Body of pancreas (tissue), 4 donors: ENCODE measurements around the gene CDKAL1. TPM values are rescaled to one million over a fixed set of nuclear protein-coding genes. Genes with fewer than 3 reads are reported as not detected.

Source experiments
- ATAC-seq: fragments of 150-250 bp; one replicate; pipeline ENCODE4 v1.9.1; 2016
- DNase-seq, 4 donors: peaks; one replicate each; pipeline ENCODE4 v3.0.0-alpha.2; 2019
- H3K27ac ChIP-seq, 4 donors: fragments of 200-600 bp; sonication (generic); 1 replicate in 3 of 4; 2 replicates in 1 of 4; pipeline versions ENCODE4 v1.5.1 to v1.6.1; 2016 to 2019; ENCODE audit warnings: mild to moderate bottlenecking in 1 of 4, mixed read lengths in 1 of 4, moderate library complexity in 1 of 4
- H3K27me3 ChIP-seq, 2 donors: fragments of 200-600 bp; sonication (generic); one replicate each; pipeline ENCODE4 v1.6.0; 2016; ENCODE audit warnings: mild to moderate bottlenecking in 1 of 2
- H3K36me3 ChIP-seq, 2 donors: fragments of 200-600 bp; sonication (generic); replicated peaks in 1 of 2; 2 replicates each; pipeline ENCODE4 v1.5.1; 2016; ENCODE audit warnings: low read depth in 2 of 2; ENCODE audit not compliant: insufficient read depth in 1 of 2
- H3K4me1 ChIP-seq: fragments of 200-600 bp; sonication (generic); one replicate; pipeline ENCODE4 v1.6.0; 2016
- H3K4me3 ChIP-seq, 2 donors: fragments of 200-600 bp; sonication (generic); 1 replicate in 1 of 2; 2 replicates in 1 of 2; pipeline ENCODE4 v1.5.1; 2016 to 2019
- H3K9me3 ChIP-seq, 3 donors: fragments of 200-600 bp; sonication (generic); 1 replicate in 2 of 3; 2 replicates in 1 of 3; pipeline ENCODE4 v1.5.1; 2016
- POLR2A ChIP-seq, 3 donors: fragments of 450-650 bp; IDR thresholded peaks; one replicate each; pipeline ENCODE4 v1.6.1; 2016; ENCODE audit warnings: antibody characterized with exemption in 3 of 3, mild to moderate bottlenecking in 2 of 3
- WGBS, 2 donors: methylation state at CpG; one replicate each; pipeline ENCODE4 v1.1.5; 2017; 5-methylcytosine and 5-hydroxymethylcytosine counted together
- intact Hi-C: fragments of 100-400 bp; cut with DNase I; formaldehyde crosslinking; loops from one replicate; pipeline ENCODE4 v1.15.1; 2023
- total RNA-seq, 2 donors: library from RNA; depleted of rRNA; stranded (reverse); fragments of >200 nt; gene quantifications; one replicate each; pipeline ENCODE4 v1.1.0, GENCODE V29; 2016
- TF ChIP-seq, protein P1 (sequence below), 7 experiments: fragments of 450-650 bp in 4 of 7; fragments of 200-600 bp in 3 of 7; sonication (generic) in 3 of 7; IDR thresholded peaks; one replicate each; pipeline ENCODE4 v1.5.1; 2016 to 2019; ENCODE audit warnings: antibody characterized with exemption in 7 of 7

Gene CDKAL1
- total RNA-seq, 2 donors from 2014 or later: 16.3 to 18.1 TPM

DNA sequence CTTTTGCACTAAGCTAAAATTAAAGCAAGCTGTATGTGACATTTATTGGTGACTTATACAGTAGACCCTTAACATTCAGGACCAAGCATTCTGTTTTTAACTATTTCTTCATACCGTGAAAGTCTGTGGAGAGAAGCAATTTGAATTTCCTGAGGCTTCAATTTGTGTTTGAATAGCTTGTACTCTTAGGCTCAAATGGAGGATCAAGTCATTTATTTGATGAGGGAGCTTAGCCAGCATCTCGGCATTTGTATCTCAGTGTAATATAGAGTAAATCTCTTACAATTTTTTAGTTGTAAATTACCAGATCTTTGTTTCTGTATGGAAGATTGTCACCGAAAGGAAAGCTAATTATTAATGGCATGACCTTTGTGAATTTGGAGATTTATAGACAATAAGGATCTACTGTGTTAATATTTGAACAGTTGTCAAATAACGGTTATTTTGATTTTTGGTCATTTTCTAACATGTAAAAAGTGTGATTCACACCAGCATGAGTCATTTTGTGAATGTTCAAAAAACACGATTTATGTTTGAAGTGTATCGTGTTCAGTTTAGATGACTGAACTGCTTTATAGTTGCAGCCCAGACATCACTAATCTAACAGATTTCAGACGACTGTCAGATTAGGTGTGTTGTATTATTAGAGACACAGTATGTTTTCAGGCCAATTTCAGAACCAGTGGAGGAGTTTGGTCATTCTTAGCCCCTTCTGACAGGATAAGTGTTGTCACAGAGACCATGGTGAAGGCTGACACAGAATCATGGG, 332.9 kb downstream of the CDKAL1 start:
- H3K27me3 ChIP-seq: no peaks in the 10 kb centered on the region
- DNase-seq (no peak), ATAC-seq (no peak)
- H3K36me3 ChIP-seq: no peaks in the 10 kb centered on the region
- no peaks in the 10 kb centered on the region for H3K9me3 ChIP-seq
- H3K4me1 ChIP-seq: peaks cover 32% of the 10 kb centered on the region
- WGBS, 2 donors: 61 to 62% methylated on average over 7 of the region's 7 CpGs
- no peak overlapping the region for H3K27ac ChIP-seq
- TF ChIP-seq, protein P1, sequence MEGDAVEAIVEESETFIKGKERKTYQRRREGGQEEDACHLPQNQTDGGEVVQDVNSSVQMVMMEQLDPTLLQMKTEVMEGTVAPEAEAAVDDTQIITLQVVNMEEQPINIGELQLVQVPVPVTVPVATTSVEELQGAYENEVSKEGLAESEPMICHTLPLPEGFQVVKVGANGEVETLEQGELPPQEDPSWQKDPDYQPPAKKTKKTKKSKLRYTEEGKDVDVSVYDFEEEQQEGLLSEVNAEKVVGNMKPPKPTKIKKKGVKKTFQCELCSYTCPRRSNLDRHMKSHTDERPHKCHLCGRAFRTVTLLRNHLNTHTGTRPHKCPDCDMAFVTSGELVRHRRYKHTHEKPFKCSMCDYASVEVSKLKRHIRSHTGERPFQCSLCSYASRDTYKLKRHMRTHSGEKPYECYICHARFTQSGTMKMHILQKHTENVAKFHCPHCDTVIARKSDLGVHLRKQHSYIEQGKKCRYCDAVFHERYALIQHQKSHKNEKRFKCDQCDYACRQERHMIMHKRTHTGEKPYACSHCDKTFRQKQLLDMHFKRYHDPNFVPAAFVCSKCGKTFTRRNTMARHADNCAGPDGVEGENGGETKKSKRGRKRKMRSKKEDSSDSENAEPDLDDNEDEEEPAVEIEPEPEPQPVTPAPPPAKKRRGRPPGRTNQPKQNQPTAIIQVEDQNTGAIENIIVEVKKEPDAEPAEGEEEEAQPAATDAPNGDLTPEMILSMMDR (IDR thresholded peaks at IDR 0.05): no peak
- TF ChIP-seq POLR2A (IDR thresholded peaks at IDR 0.05): no peak
- intact Hi-C loops: no loop called here
- no peak overlapping the region for H3K4me3 ChIP-seq

DNA sequence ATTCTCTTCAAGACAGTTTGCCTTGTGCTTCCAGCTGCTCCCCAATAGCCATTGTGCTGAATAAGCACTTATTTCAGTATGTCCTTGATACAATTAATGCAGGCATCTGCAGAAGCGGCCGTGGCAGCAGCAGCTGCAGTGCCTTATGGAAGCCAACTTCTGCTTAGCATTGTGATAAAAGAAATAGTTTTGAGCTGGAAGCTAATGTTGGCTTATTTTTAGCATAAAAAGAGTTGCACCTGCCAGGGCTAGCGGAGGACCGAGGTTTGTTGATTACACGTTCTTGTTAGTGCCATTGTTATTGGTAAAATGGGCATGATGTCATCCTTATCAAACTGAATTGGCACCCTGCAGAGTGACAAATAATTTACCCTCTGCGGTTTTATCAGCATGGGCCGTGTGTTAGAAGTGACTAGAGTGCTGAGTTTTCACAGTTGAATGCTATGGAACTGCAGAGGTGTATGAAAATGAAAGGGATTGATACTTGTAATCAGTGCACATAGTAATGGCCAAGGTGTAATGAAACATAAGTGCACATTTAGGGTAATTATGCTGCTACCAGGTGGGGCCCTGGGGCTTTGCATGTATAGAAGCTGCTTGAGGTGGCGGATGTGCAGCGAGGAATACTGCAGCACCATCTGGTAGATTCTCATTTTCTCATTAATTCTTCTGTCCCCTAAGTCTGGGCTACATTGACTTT, 334.3 kb downstream of the CDKAL1 start:
- WGBS, 2 donors: 26 to 42% methylated on average over 9 of the region's 9 CpGs
- ATAC-seq: peak; percentile 91
- intact Hi-C loops: no loop called here

GRCh38 chr6:20870021-20870420, 335.8 kb downstream of the CDKAL1 start:
- Histone ChIP-seq H3K27me3 (no peaks in the 10 kb centered on the region), H3K9me3 (no peaks in the 10 kb centered on the region), H3K36me3 (no peaks in the 10 kb centered on the region), H3K4me1 (peaks cover 32% of the 10 kb centered on the region), H3K4me3 (no peak overlapping the region), H3K27ac (no peak overlapping the region)
- TF ChIP-seq, protein P1 (IDR thresholded peaks at IDR 0.05): no peak
- no peak for TF ChIP-seq POLR2A (IDR thresholded peaks at IDR 0.05)
- DNase-seq (no peak), ATAC-seq (no peak)
- 91 to 95% methylated on average over 4 of the region's 4 CpGs for WGBS, 2 donors
- intact Hi-C loops: no loop called here

More for the DNA sequence above, 334.3 kb downstream of the CDKAL1 start:
- TF ChIP-seq, protein P1 (IDR thresholded peaks at IDR 0.05): no peak
- no peak for TF ChIP-seq POLR2A (IDR thresholded peaks at IDR 0.05)
- peaks cover 32% of the 10 kb centered on the region for H3K4me1 ChIP-seq
- no peaks in the 10 kb centered on the region for H3K9me3 ChIP-seq
- no peak overlapping the region for H3K4me3 ChIP-seq
- H3K36me3 ChIP-seq: no peaks in the 10 kb centered on the region
- DNase-seq: peak; percentile 37 to 68 (median 56)
- no peaks in the 10 kb centered on the region for H3K27me3 ChIP-seq
- H3K27ac ChIP-seq: peak overlapping the region in 3 of 4 donors; percentile 27 to 60 (median 27)

DNA sequence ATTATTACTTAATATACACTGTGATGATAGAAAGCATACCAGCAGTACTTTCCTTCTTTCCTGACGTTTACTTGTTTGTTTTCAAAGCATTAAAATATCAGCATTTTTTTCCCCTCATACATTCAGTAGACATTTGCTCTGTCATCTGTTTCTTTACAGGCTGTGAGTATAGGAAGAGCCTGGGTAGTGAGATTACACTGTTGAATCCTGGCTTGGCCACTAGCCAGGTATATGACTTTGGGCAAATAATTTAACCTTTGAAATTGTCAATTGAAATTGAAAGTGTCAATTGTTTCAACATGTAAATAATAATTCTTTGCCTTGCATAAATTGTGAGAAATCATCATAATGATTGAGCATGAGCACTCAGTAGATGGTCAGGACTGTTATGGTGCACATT, 336.2 kb downstream of the CDKAL1 start:
- Histone ChIP-seq H3K27me3 (no peaks in the 10 kb centered on the region), H3K4me3 (no peak overlapping the region), H3K36me3 (no peaks in the 10 kb centered on the region), H3K27ac (no peak overlapping the region), H3K9me3 (no peaks in the 10 kb centered on the region), H3K4me1 (peaks cover 32% of the 10 kb centered on the region)
- intact Hi-C loops: no loop called here
- whole genome bisulfite sequencing, 2 donors: 55 to 76% methylated on average over 1 of the region's 1 CpG
- no peak for DNase-seq
- no peak for TF ChIP-seq POLR2A (IDR thresholded peaks at IDR 0.05)
- TF ChIP-seq, protein P1 (IDR thresholded peaks at IDR 0.05): no peak
- ATAC-seq: no peak
